ENCODE measurements around the gene RNF126. TPM values are rescaled to one million over a fixed set of nuclear protein-coding genes. Genes with fewer than 3 reads are reported as not detected.
"Not testable (repeated sequence)": the region's sequence is repeated elsewhere in the genome, so short reads cannot be mapped to it uniquely, and the experiment has no call there.

RNF126 gene
- total RNA-seq, 1 donor from 2014 or later: 32.9 TPM

- TF ChIP-seq CTCF (IDR thresholded peaks at IDR 0.05): no peak
- no peak overlapping the region for H3K4me3 ChIP-seq
- peaks cover 61% of the 10 kb centered on the region for H3K36me3 ChIP-seq
- no peaks in the 10 kb centered on the region for H3K27me3 ChIP-seq
- DNase-seq: no peak
- H3K4me1 ChIP-seq: no peaks in the 10 kb centered on the region
- no peak overlapping the region for H3K27ac ChIP-seq
- no peak for ATAC-seq
- H3K9me3 ChIP-seq: no peaks in the 10 kb centered on the region
- intact Hi-C loops (cut with DNase I): no loop called here
Observed at GRCh38 chr19:622666-623065, 40.3 kb downstream of the RNF126 start.

- ATAC-seq (no peak), DNase-seq (no peak)
- no peak for TF ChIP-seq CTCF (IDR thresholded peaks at IDR 0.05)
- Histone ChIP-seq H3K4me3 (no peak overlapping the region), H3K9me3 (no peaks in the 10 kb centered on the region), H3K36me3 (peaks cover 61% of the 10 kb centered on the region), H3K4me1 (no peaks in the 10 kb centered on the region), H3K27me3 (no peaks in the 10 kb centered on the region), H3K27ac (no peak overlapping the region)
- intact Hi-C loops (cut with DNase I): no loop called here
Observed at GRCh38 chr19:621819-622218, 41.2 kb downstream of the RNF126 start.

- DNase-seq; H3K27ac ChIP-seq; ATAC-seq; H3K4me3 ChIP-seq; H3K9me3 ChIP-seq; intact Hi-C loops (cut with DNase I); H3K27me3 ChIP-seq; H3K4me1 ChIP-seq: not testable (repeated sequence)
- peaks cover 60% of the 10 kb centered on the region for H3K36me3 ChIP-seq
Observed at GRCh38 chr19:621191-621590, 41.8 kb downstream of the RNF126 start.

GRCh38 chr19:620166-620862 lies 42.7 kb downstream of the RNF126 start:
- Histone ChIP-seq H3K27me3 (no peaks in the 10 kb centered on the region), H3K9me3 (no peaks in the 10 kb centered on the region), H3K27ac (no peak overlapping the region), H3K4me3 (no peak overlapping the region), H3K36me3 (peaks cover 52% of the 10 kb centered on the region), H3K4me1 (no peaks in the 10 kb centered on the region)
- no peak for TF ChIP-seq CTCF (IDR thresholded peaks at IDR 0.05)
- DNase-seq (no peak), ATAC-seq (no peak)
- intact Hi-C loops (cut with DNase I): no loop called here

- intact Hi-C loops (cut with DNase I): no loop called here
- Histone ChIP-seq H3K27ac (no peak overlapping the region), H3K9me3 (no peaks in the 10 kb centered on the region), H3K4me3 (no peak overlapping the region), H3K4me1 (no peaks in the 10 kb centered on the region), H3K27me3 (no peaks in the 10 kb centered on the region), H3K36me3 (peaks cover 43% of the 10 kb centered on the region)
- no peak for DNase-seq
- ATAC-seq: no peak
- no peak for TF ChIP-seq CTCF (IDR thresholded peaks at IDR 0.05)
Observed at GRCh38 chr19:619286-620002, 43.6 kb downstream of the RNF126 start.

- DNase-seq (no peak), ATAC-seq (no peak)
- peaks cover 43% of the 10 kb centered on the region for H3K36me3 ChIP-seq
- H3K27me3 ChIP-seq: no peaks in the 10 kb centered on the region
- no peaks in the 10 kb centered on the region for H3K9me3 ChIP-seq
- H3K4me1 ChIP-seq: no peaks in the 10 kb centered on the region
- no peak for TF ChIP-seq CTCF (IDR thresholded peaks at IDR 0.05)
- H3K4me3 ChIP-seq: no peak overlapping the region
- H3K27ac ChIP-seq: no peak overlapping the region
- intact Hi-C loops (cut with DNase I): no loop called here
Observed at GRCh38 chr19:618674-619285, 44.2 kb downstream of the RNF126 start.
